Stomach (tissue), 4 donors: ENCODE data around the gene PARD3.

ENCODE experiments used
- EP300 ChIP-seq: sonication (generic); formaldehyde crosslinking; IDR thresholded peaks from one replicate; pipeline ENCODE4 v1.6.1; 2017; ENCODE audit warnings: antibody characterized with exemption
- POLR2A ChIP-seq, 4 donors: fragments of 450-650 bp; IDR thresholded peaks; one replicate each; pipeline ENCODE4 v1.6.1; 2016; ENCODE audit warnings: antibody characterized with exemption in 4 of 4, control low read depth in 2 of 4, mild to moderate bottlenecking in 1 of 4, moderate library complexity in 1 of 4
- POLR2AphosphoS5 ChIP-seq, 3 donors: sonication (generic); formaldehyde crosslinking; IDR thresholded peaks; one replicate each; pipeline ENCODE4 v1.6.1; 2016; ENCODE audit warnings: antibody characterized with exemption in 3 of 3
- TF ChIP-seq, protein P1 (sequence below), 7 experiments: fragments of 450-650 bp in 4 of 7; fragments of 200-600 bp in 3 of 7; sonication (generic) in 3 of 7; IDR thresholded peaks; one replicate each; pipeline ENCODE4 v1.5.1; 2016 to 2019; ENCODE audit warnings: antibody characterized with exemption in 7 of 7, control low read depth in 2 of 7, mild to moderate bottlenecking in 1 of 7

DNA sequence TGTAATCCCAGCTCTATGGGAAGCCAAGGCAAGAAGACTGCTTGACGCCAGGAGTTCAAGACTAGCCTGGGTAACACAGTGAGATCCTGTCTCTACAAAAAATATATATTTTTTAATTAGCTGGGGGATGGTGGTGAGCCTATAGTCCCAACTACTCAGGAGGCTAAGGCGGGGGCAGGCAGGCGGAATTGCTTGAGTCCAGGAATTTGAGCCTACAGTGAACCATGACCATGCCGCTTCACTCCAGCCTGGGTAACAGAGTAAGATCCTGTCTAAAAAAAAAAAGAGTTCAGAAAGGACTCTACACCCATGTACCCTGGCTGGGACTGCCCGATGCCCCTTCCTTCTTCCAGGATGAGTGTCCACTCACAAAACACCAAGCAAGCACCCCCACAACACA lies 648.7 kb downstream of the PARD3 start:
- TF ChIP-seq POLR2AphosphoS5 (IDR thresholded peaks at IDR 0.05) = no peak
- TF ChIP-seq, protein P1, sequence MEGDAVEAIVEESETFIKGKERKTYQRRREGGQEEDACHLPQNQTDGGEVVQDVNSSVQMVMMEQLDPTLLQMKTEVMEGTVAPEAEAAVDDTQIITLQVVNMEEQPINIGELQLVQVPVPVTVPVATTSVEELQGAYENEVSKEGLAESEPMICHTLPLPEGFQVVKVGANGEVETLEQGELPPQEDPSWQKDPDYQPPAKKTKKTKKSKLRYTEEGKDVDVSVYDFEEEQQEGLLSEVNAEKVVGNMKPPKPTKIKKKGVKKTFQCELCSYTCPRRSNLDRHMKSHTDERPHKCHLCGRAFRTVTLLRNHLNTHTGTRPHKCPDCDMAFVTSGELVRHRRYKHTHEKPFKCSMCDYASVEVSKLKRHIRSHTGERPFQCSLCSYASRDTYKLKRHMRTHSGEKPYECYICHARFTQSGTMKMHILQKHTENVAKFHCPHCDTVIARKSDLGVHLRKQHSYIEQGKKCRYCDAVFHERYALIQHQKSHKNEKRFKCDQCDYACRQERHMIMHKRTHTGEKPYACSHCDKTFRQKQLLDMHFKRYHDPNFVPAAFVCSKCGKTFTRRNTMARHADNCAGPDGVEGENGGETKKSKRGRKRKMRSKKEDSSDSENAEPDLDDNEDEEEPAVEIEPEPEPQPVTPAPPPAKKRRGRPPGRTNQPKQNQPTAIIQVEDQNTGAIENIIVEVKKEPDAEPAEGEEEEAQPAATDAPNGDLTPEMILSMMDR (IDR thresholded peaks at IDR 0.05) = no peak
- TF ChIP-seq EP300 = no peak
- TF ChIP-seq POLR2A (IDR thresholded peaks at IDR 0.05) = no peak
